ENCODE measurements around the gene AK9. TPM values are rescaled to one million over a fixed set of nuclear protein-coding genes. Genes with fewer than 3 reads are reported as not detected.
"Not testable (repeated sequence)": the region's sequence is repeated elsewhere in the genome, so short reads cannot be mapped to it uniquely, and the experiment has no call there.

AK9 gene
- total and polyA plus RNA-seq, 4 donors = 2.7 to 12.5 (median 10.8) TPM

GRCh38 chr6:109722011-109722410 lies 31.0 kb upstream of the AK9 start:
- Histone ChIP-seq H3K27me3 (ENCODE audit: control insufficient read depth in 1 of 2, insufficient read depth in 2 of 2, low read length in 1 of 2) (no peaks in the 10 kb centered on the region), H3K9me3 (ENCODE audit: control insufficient read depth, low read length) (no peaks in the 10 kb centered on the region), H3K36me3 (ENCODE audit: control insufficient read depth in 1 of 2, insufficient read depth in 2 of 2, low read length in 1 of 2) (no peaks in the 10 kb centered on the region), H3K27ac (ENCODE audit: low read depth in 1 of 2, low read length in 2 of 2) (peak overlapping the region in 1 of 2 donors; percentile 14), H3K4me1 (ENCODE audit: control insufficient read depth in 1 of 2, insufficient read depth in 2 of 2, low read length in 2 of 2) (peaks cover 0 to 11% of the 10 kb centered on the region in 2 donors), H3K4me3 (ENCODE audit: low read length in 2 of 2) (no peak overlapping the region)
- intact Hi-C loops (cut with DNase I) = no loop called here
- no peak for ATAC-seq (ENCODE audit: low FRiP score)
- WGBS, 2 donors = 12% methylated on average over 3 of the region's 3 CpGs
- DNase-seq = no peak

GRCh38 chr6:109720311-109720710 lies 29.3 kb upstream of the AK9 start:
- H3K27me3 ChIP-seq (ENCODE audit: control insufficient read depth in 1 of 2, insufficient read depth in 2 of 2, low read length in 1 of 2) = no peaks in the 10 kb centered on the region
- H3K36me3 ChIP-seq (ENCODE audit: control insufficient read depth in 1 of 2, insufficient read depth in 2 of 2, low read length in 1 of 2) = no peaks in the 10 kb centered on the region
- DNase-seq = no peak
- 78 to 82% methylated on average over 3 of the region's 3 CpGs for WGBS, 2 donors
- intact Hi-C loops (cut with DNase I) = no loop called here
- no peaks in the 10 kb centered on the region for H3K9me3 ChIP-seq (ENCODE audit: control insufficient read depth, low read length)
- no peak overlapping the region for H3K27ac ChIP-seq (ENCODE audit: low read depth in 1 of 2, low read length in 2 of 2)
- H3K4me1 ChIP-seq (ENCODE audit: control insufficient read depth in 1 of 2, insufficient read depth in 2 of 2, low read length in 2 of 2) = peaks cover 0 to 11% of the 10 kb centered on the region in 2 donors
- no peak overlapping the region for H3K4me3 ChIP-seq (ENCODE audit: low read length in 2 of 2)
- no peak for ATAC-seq (ENCODE audit: low FRiP score)

- H3K4me1 ChIP-seq (ENCODE audit: control insufficient read depth in 1 of 2, insufficient read depth in 2 of 2, low read length in 2 of 2) = peaks cover 0 to 11% of the 10 kb centered on the region in 2 donors
- WGBS, 2 donors = 98 to 99% methylated on average over 5 of the region's 5 CpGs
- no peaks in the 10 kb centered on the region for H3K27me3 ChIP-seq (ENCODE audit: control insufficient read depth in 1 of 2, insufficient read depth in 2 of 2, low read length in 1 of 2)
- H3K36me3 ChIP-seq (ENCODE audit: control insufficient read depth in 1 of 2, insufficient read depth in 2 of 2, low read length in 1 of 2) = no peaks in the 10 kb centered on the region
- DNase-seq (no peak), ATAC-seq (ENCODE audit: low FRiP score) (no peak)
- H3K9me3 ChIP-seq (ENCODE audit: control insufficient read depth, low read length) = no peaks in the 10 kb centered on the region
- no peak overlapping the region for H3K27ac ChIP-seq (ENCODE audit: low read depth in 1 of 2, low read length in 2 of 2)
- no peak overlapping the region for H3K4me3 ChIP-seq (ENCODE audit: low read length in 2 of 2)
- intact Hi-C loops (cut with DNase I) = no loop called here
These were observed 28.0 kb upstream of the AK9 start for GRCh38 chr6:109718991-109719390.

- no peaks in the 10 kb centered on the region for H3K27me3 ChIP-seq (ENCODE audit: control insufficient read depth in 1 of 2, insufficient read depth in 2 of 2, low read length in 1 of 2)
- ATAC-seq (ENCODE audit: low FRiP score) (no peak), DNase-seq (no peak)
- no peak overlapping the region for H3K27ac ChIP-seq (ENCODE audit: low read depth in 1 of 2, low read length in 2 of 2)
- H3K4me1 ChIP-seq (ENCODE audit: control insufficient read depth in 1 of 2, insufficient read depth in 2 of 2, low read length in 2 of 2) = peaks cover 0 to 5% of the 10 kb centered on the region in 2 donors
- no peak overlapping the region for H3K4me3 ChIP-seq (ENCODE audit: low read length in 2 of 2)
- no peaks in the 10 kb centered on the region for H3K9me3 ChIP-seq (ENCODE audit: control insufficient read depth, low read length)
- 94% methylated on average over 2 of the region's 2 CpGs for WGBS, 2 donors
- no peaks in the 10 kb centered on the region for H3K36me3 ChIP-seq (ENCODE audit: control insufficient read depth in 1 of 2, insufficient read depth in 2 of 2, low read length in 1 of 2)
- intact Hi-C loops (cut with DNase I) = no loop called here
These were observed 27.0 kb upstream of the AK9 start for GRCh38 chr6:109717971-109718370.

- intact Hi-C loops (cut with DNase I) = no loop called here
- ATAC-seq (ENCODE audit: low FRiP score) = no peak
- DNase-seq = no peak
- WGBS, 2 donors = 92% methylated on average over 2 of the region's 2 CpGs
- H3K27ac ChIP-seq (ENCODE audit: low read depth in 1 of 2, low read length in 2 of 2) = no peak overlapping the region
- no peaks in the 10 kb centered on the region for H3K36me3 ChIP-seq (ENCODE audit: control insufficient read depth in 1 of 2, insufficient read depth in 2 of 2, low read length in 1 of 2)
- H3K4me1 ChIP-seq (ENCODE audit: control insufficient read depth in 1 of 2, insufficient read depth in 2 of 2, low read length in 2 of 2) = peaks cover 0 to 1% of the 10 kb centered on the region in 2 donors
- no peak overlapping the region for H3K4me3 ChIP-seq (ENCODE audit: low read length in 2 of 2)
- no peaks in the 10 kb centered on the region for H3K9me3 ChIP-seq (ENCODE audit: control insufficient read depth, low read length)
- H3K27me3 ChIP-seq (ENCODE audit: control insufficient read depth in 1 of 2, insufficient read depth in 2 of 2, low read length in 1 of 2) = no peaks in the 10 kb centered on the region
These were observed 24.6 kb upstream of the AK9 start for GRCh38 chr6:109715616-109716015.

- ATAC-seq (ENCODE audit: low FRiP score) (no peak), DNase-seq (no peak)
- 95 to 98% methylated on average over 1 of the region's 1 CpG for WGBS, 2 donors
- H3K4me3 ChIP-seq (ENCODE audit: low read length in 2 of 2) = no peak overlapping the region
- no peaks in the 10 kb centered on the region for H3K9me3 ChIP-seq (ENCODE audit: control insufficient read depth, low read length)
- H3K27ac ChIP-seq (ENCODE audit: low read depth in 1 of 2, low read length in 2 of 2) = no peak overlapping the region
- no peaks in the 10 kb centered on the region for H3K36me3 ChIP-seq (ENCODE audit: control insufficient read depth in 1 of 2, insufficient read depth in 2 of 2, low read length in 1 of 2)
- H3K27me3 ChIP-seq (ENCODE audit: control insufficient read depth in 1 of 2, insufficient read depth in 2 of 2, low read length in 1 of 2) = no peaks in the 10 kb centered on the region
- intact Hi-C loops (cut with DNase I) = no loop called here
- H3K4me1 ChIP-seq (ENCODE audit: control insufficient read depth in 1 of 2, insufficient read depth in 2 of 2, low read length in 2 of 2) = no peaks in the 10 kb centered on the region
These were observed 23.6 kb upstream of the AK9 start for GRCh38 chr6:109714611-109715010.

GRCh38 chr6:109714166-109714565 lies 23.2 kb upstream of the AK9 start:
- no peak overlapping the region for H3K27ac ChIP-seq (ENCODE audit: low read depth in 1 of 2, low read length in 2 of 2)
- intact Hi-C loops (cut with DNase I) = no loop called here
- DNase-seq = no peak
- WGBS, 2 donors = 88 to 93% methylated on average over 3 of the region's 3 CpGs
- no peaks in the 10 kb centered on the region for H3K36me3 ChIP-seq (ENCODE audit: control insufficient read depth in 1 of 2, insufficient read depth in 2 of 2, low read length in 1 of 2)
- no peak overlapping the region for H3K4me3 ChIP-seq (ENCODE audit: low read length in 2 of 2)
- ATAC-seq (ENCODE audit: low FRiP score) = no peak
- H3K9me3 ChIP-seq (ENCODE audit: control insufficient read depth, low read length) = no peaks in the 10 kb centered on the region
- H3K4me1 ChIP-seq (ENCODE audit: control insufficient read depth in 1 of 2, insufficient read depth in 2 of 2, low read length in 2 of 2) = no peaks in the 10 kb centered on the region
- no peaks in the 10 kb centered on the region for H3K27me3 ChIP-seq (ENCODE audit: control insufficient read depth in 1 of 2, insufficient read depth in 2 of 2, low read length in 1 of 2)

- no peaks in the 10 kb centered on the region for H3K36me3 ChIP-seq (ENCODE audit: control insufficient read depth in 1 of 2, insufficient read depth in 2 of 2, low read length in 1 of 2)
- no peaks in the 10 kb centered on the region for H3K9me3 ChIP-seq (ENCODE audit: control insufficient read depth, low read length)
- H3K27ac ChIP-seq (ENCODE audit: low read depth in 1 of 2, low read length in 2 of 2) = no peak overlapping the region
- no peaks in the 10 kb centered on the region for H3K4me1 ChIP-seq (ENCODE audit: control insufficient read depth in 1 of 2, insufficient read depth in 2 of 2, low read length in 2 of 2)
- intact Hi-C loops (cut with DNase I) = no loop called here
- no peaks in the 10 kb centered on the region for H3K27me3 ChIP-seq (ENCODE audit: control insufficient read depth in 1 of 2, insufficient read depth in 2 of 2, low read length in 1 of 2)
- no peak for DNase-seq
- ATAC-seq (ENCODE audit: low FRiP score) = no peak
- no peak overlapping the region for H3K4me3 ChIP-seq (ENCODE audit: low read length in 2 of 2)
- whole genome bisulfite sequencing, 2 donors = 90 to 97% methylated on average over 8 of the region's 8 CpGs
These were observed 22.1 kb upstream of the AK9 start for GRCh38 chr6:109713097-109713496.

GRCh38 chr6:109708099-109708498 lies 17.1 kb upstream of the AK9 start:
- H3K4me3 ChIP-seq (ENCODE audit: low read length in 2 of 2); H3K4me1 ChIP-seq (ENCODE audit: control insufficient read depth in 1 of 2, insufficient read depth in 2 of 2, low read length in 2 of 2); H3K27me3 ChIP-seq (ENCODE audit: control insufficient read depth in 1 of 2, insufficient read depth in 2 of 2, low read length in 1 of 2); DNase-seq; ATAC-seq (ENCODE audit: low FRiP score); H3K9me3 ChIP-seq (ENCODE audit: control insufficient read depth, low read length); H3K36me3 ChIP-seq (ENCODE audit: control insufficient read depth in 1 of 2, insufficient read depth in 2 of 2, low read length in 1 of 2); H3K27ac ChIP-seq (ENCODE audit: low read depth in 1 of 2, low read length in 2 of 2): not testable (repeated sequence)
- WGBS, 2 donors = 97% methylated on average over 2 of the region's 2 CpGs
- intact Hi-C loops (cut with DNase I) = loop anchor here (5.0 to 10.0 kb wide), 3 partner anchors 87 to 687 kb away; no protein-coding TSS in a partner anchor

Measured in aorta (tissue), 5 donors.